Measurements from ENCODE around the gene MAP2K5. TPM values are rescaled to one million over a fixed set of nuclear protein-coding genes. Genes with fewer than 3 reads are reported as not detected.

Gene MAP2K5
- total and polyA plus RNA-seq, 7 donors, result 9.8 to 24.0 (median 16.5) TPM

DNA sequence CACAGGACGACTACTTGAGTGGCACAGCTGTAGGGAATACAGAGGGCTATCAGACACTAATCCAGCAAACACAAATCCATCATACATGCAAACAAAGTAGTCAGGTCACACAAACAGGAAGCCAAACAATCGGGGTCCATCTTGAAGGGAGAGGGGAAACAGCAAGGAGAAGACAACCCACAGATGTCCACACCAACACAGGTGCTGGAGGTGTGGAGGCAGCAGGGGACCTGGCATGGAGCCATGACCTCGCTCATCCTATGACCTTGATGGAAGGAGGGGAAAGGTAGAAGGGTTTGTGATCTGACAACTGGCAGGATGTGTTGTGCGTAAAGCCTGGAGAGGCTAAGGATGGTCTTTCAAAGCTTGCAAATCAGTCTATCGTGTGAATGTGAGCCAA lies 242.9 kb downstream of the MAP2K5 start:
- H3K4me3 ChIP-seq, result no peak overlapping the region
- no peak overlapping the region for H3K27ac ChIP-seq
- no peak for TF ChIP-seq CTCF (IDR thresholded peaks at IDR 0.05)
- ATAC-seq, result no peak
- 81 to 88% (median 87%) methylated on average over 5 of the region's 5 CpGs for WGBS, 3 donors
- no peaks in the 10 kb centered on the region for H3K9me3 ChIP-seq
- intact Hi-C loops (cut with DNase I), result loop anchor here in 1 of 2 donors (1.0 kb wide), 1 partner anchor 16 kb away; no protein-coding TSS in a partner anchor
- no peaks in the 10 kb centered on the region for H3K36me3 ChIP-seq (ENCODE audit: insufficient read depth in 1 of 2, low read depth in 1 of 2)
- DNase-seq, result no peak
- no peaks in the 10 kb centered on the region for H3K27me3 ChIP-seq (ENCODE audit: insufficient read depth in 3 of 3, low read length in 2 of 3)
- no peaks in the 10 kb centered on the region for H3K4me1 ChIP-seq

DNA sequence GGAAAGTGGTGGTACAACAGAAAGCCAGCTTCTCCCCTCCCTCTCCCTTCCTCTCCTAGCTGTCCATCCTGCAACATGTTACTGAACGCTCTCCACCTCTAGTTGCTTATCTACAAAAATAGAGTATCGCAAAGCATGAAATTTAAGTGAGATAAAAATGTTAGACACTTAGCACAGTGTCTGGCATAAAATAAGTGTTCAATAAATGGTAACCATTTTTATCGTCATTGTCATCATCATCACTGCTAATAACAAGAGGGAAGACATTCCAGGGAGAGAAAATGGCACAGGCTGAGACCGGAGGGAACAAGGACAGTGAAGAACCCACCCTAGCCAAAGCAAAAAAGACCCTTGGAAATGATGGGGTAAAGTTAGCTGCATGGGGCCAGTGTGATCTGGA lies 244.1 kb downstream of the MAP2K5 start:
- Histone ChIP-seq H3K27me3 (ENCODE audit: insufficient read depth in 3 of 3, low read length in 2 of 3) (no peaks in the 10 kb centered on the region), H3K27ac (no peak overlapping the region), H3K36me3 (ENCODE audit: insufficient read depth in 1 of 2, low read depth in 1 of 2) (no peaks in the 10 kb centered on the region), H3K4me1 (no peaks in the 10 kb centered on the region), H3K4me3 (no peak overlapping the region), H3K9me3 (no peaks in the 10 kb centered on the region)
- DNase-seq, result no peak
- no peak for TF ChIP-seq CTCF (IDR thresholded peaks at IDR 0.05)
- WGBS, 3 donors, result 97 to 99% (median 98%) methylated on average over 4 of the region's 4 CpGs
- ATAC-seq, result no peak
- intact Hi-C loops (cut with DNase I), result no loop called here

DNA sequence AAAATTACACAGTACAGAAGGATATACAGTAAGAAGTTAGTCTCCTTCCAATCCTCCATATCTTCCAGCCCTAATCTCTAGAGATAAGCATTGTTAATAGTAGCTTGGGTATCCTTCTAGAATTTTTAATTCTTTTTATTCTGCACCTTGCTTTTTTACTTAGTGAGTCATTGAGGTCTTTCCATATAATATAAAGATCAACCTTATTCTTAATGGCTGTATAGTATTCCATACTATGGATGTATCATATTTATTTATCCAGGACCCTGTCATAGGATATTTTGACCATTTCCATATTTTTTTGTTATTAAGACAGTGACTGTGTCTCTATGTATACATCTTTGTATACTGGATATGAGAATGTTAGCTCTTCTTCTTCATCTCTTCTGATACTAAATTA lies 246.5 kb downstream of the MAP2K5 start:
- Histone ChIP-seq H3K36me3 (ENCODE audit: insufficient read depth in 1 of 2, low read depth in 1 of 2) (no peaks in the 10 kb centered on the region), H3K4me3 (no peak overlapping the region), H3K27me3 (ENCODE audit: insufficient read depth in 3 of 3, low read length in 2 of 3) (no peaks in the 10 kb centered on the region), H3K4me1 (no peaks in the 10 kb centered on the region), H3K27ac (no peak overlapping the region), H3K9me3 (no peaks in the 10 kb centered on the region)
- TF ChIP-seq CTCF (IDR thresholded peaks at IDR 0.05), result no peak
- intact Hi-C loops (cut with DNase I), result no loop called here
- DNase-seq (no peak), ATAC-seq (no peak)

- Histone ChIP-seq H3K4me3 (no peak overlapping the region), H3K36me3 (ENCODE audit: insufficient read depth in 1 of 2, low read depth in 1 of 2) (no peaks in the 10 kb centered on the region), H3K27ac (no peak overlapping the region), H3K27me3 (ENCODE audit: insufficient read depth in 3 of 3, low read length in 2 of 3) (no peaks in the 10 kb centered on the region), H3K9me3 (peaks cover 8% of the 10 kb centered on the region), H3K4me1 (no peaks in the 10 kb centered on the region)
- DNase-seq, result no peak
- no peak for TF ChIP-seq CTCF (IDR thresholded peaks at IDR 0.05)
- 92 to 98% (median 95%) methylated on average over 3 of the region's 3 CpGs for WGBS, 3 donors
- intact Hi-C loops (cut with DNase I), result no loop called here
- ATAC-seq, result no peak
Measured at GRCh38 chr15:67790610-67791319, 248.3 kb downstream of the MAP2K5 start.

Data from psoas muscle (tissue), 8 donors.